Activated naive CD8-positive, alpha-beta T cell treated with anti-CD3 and anti-CD28 coated beads, Interleukin-2, amount 50 U/mL, for 24 hours (primary cell): ENCODE results near the gene PIAS4.

ENCODE experiments used
- ATAC-seq: fragments of 150-1000 bp; cut with Tn5 transposase; one replicate; pipeline ENCODE4 v1.10.0; 2021
- DNase-seq: peaks from one replicate; pipeline ENCODE4 v3.0.0; 2021
- H3K27ac Mint-ChIP-seq: one replicate; pipeline ENCODE4 v1.8.0; 2021; ENCODE audit warnings: mild to moderate bottlenecking, mixed read lengths
- H3K27me3 Mint-ChIP-seq: one replicate; pipeline ENCODE4 v1.8.0; 2021; ENCODE audit warnings: mixed read lengths
- H3K36me3 Mint-ChIP-seq: one replicate; pipeline ENCODE4 v1.8.0; 2021; ENCODE audit warnings: low read depth, mixed read lengths
- H3K4me1 Mint-ChIP-seq: one replicate; pipeline ENCODE4 v1.8.0; 2021; ENCODE audit warnings: mixed read lengths
- H3K4me3 Mint-ChIP-seq: one replicate; pipeline ENCODE4 v1.8.0; 2021; ENCODE audit warnings: mild to moderate bottlenecking, moderate library complexity, mixed read lengths
- H3K9me3 Mint-ChIP-seq: one replicate; pipeline ENCODE4 v1.8.0; 2021; ENCODE audit warnings: mixed read lengths

The PIAS4 gene

DNA sequence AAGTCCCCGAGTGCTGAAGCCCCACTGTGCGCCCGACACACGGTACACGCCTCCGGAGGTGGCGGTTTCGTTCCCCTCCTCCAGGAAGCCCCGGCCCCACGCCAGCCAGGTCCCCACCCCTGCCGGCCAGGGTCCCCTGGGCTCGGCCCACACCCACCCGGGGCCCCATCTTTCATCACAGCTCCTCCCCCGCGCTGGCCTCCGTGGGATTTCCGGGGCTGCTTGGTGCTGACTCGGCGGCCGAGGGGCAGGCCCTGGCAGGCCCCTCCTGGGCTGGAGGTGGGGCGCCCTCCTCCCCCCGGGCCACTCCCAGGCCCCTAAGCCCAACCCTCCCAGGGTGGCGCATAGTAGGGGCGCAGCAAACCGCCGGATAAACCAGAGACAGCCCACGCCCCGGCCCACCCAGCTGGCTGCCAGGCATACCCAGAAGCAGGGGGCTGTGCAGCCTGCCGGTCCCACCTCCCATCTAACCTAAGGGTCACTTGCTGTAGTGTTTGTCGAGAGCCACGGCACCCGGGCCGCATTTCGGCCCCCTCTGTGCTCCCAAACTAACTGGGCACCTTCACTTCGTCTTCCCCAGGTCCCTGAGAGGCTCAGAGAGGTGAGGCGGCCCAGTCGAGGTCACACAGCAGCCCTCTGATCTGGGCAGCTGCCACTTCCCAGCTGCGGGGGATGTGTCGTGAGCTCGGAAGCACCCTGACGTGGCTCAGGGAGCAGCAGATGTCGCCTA lies 52.5 kb downstream of the PIAS4 start:
- peak; percentile 77 for DNase-seq
- H3K4me3 Mint-ChIP-seq = peak overlapping the region; percentile 63
- H3K9me3 Mint-ChIP-seq = no peaks in the 10 kb centered on the region
- ATAC-seq = peak; percentile 33
- H3K27ac Mint-ChIP-seq = peak overlapping the region; percentile 88
- peaks cover 54% of the 10 kb centered on the region for H3K4me1 Mint-ChIP-seq
- no peaks in the 10 kb centered on the region for H3K27me3 Mint-ChIP-seq
- peaks cover 17% of the 10 kb centered on the region for H3K36me3 Mint-ChIP-seq

DNA sequence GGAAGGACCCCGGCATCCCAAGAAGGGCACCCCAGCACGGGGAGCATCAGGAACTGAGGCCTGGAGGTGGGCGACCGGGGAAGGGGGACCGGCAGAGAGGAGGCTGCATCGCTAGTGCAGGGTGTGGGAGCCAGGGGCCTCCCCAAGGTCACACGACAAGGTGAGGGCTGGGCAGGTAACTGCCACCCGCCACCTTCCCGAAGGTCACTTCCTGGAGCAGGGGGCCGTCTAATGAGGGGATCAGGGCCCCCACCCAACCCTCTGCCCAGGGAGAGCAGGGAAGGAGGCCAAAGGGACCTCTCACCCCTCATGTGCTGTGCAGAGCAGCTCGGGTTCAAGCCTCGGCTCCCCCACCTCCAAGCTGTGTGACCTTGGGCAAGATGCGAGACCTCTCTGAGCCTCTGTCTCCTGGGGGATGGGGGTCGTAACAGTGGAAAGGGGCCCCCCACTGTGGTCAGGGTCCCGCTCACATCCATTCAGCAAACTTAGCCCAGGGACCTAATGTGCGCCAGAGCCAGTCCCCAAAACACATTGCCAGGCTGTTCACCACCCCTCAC lies 53.2 kb downstream of the PIAS4 start:
- Mint-ChIP-seq H3K36me3 (peaks cover 12% of the 10 kb centered on the region), H3K9me3 (no peaks in the 10 kb centered on the region), H3K4me3 (peak overlapping the region; percentile 63), H3K4me1 (peaks cover 54% of the 10 kb centered on the region), H3K27ac (peak overlapping the region; percentile 88), H3K27me3 (no peaks in the 10 kb centered on the region)
- DNase-seq = no peak
- no peak for ATAC-seq

DNA sequence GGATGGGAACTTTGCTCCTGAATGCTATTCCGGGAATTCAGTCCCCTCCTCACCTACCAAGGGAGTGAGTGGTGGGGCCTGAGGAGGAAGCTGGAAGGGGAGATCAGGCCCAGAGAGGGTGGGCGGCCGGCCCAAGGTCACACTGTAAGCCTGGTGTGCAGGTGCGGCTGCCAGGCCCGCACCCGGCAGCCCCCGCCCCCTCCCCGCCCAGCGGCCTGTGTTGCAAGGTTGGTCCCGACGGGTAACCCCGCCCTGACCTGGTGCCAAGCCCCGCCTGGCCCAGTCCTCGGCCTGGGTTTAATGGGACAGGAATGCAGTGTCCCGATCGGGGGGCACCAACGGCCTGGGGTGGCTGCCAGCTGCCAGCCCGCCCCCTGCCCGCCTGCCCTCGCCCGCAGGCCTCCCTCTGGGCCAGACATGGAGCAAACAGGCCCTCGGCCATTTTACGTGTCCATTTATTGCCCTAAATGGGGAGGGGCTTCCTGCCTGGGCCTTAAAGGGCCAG lies 53.7 kb downstream of the PIAS4 start:
- Mint-ChIP-seq H3K4me3 (peak overlapping the region; percentile 43), H3K27me3 (no peaks in the 10 kb centered on the region), H3K4me1 (peaks cover 49% of the 10 kb centered on the region), H3K9me3 (no peaks in the 10 kb centered on the region), H3K27ac (peak overlapping the region; percentile 88), H3K36me3 (peaks cover 9% of the 10 kb centered on the region)
- no peak for DNase-seq
- ATAC-seq = no peak

DNA sequence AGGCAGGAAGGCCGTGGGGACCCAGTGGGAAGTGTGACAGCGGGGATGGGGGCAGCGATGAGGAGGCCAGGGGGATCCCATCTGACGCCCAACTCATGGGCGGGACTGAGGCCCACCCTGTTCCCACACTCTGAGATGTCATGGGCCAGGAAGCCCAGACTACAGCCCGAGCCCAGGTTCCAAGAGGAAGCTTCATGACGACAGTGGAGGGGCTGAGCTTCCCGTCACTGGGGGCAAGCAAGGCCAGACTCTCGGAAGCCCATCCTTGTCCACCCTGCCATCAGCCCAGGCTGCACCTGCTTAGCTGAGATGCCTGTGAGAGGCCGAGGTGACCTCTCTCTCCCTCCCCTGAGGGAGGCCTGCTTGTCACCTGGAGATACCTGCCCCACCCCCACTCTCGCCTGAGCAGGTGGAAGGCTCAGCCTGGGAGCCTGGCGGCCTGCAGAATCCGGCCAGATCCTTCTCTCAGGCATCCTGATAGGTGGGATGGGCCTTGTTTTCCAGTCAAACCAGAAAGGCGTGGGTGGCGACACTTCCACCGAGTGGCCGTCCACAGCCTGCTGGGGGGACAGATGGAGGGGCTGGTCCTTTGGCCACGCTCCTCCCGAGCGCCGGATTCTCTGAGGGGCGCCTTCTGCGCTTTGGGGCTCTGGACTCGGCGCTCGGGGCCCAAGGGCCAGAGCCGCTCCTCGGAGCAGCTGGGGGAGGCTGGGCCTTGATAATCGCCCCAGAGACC lies 54.3 kb downstream of the PIAS4 start:
- Mint-ChIP-seq H3K27me3 (no peaks in the 10 kb centered on the region), H3K4me1 (peaks cover 49% of the 10 kb centered on the region), H3K36me3 (peaks cover 9% of the 10 kb centered on the region), H3K4me3 (peak overlapping the region; percentile 87), H3K27ac (peak overlapping the region; percentile 35), H3K9me3 (no peaks in the 10 kb centered on the region)
- DNase-seq = no peak
- no peak for ATAC-seq

GRCh38 chr19:4062419-4063368 lies 55.2 kb downstream of the PIAS4 start:
- H3K4me1 Mint-ChIP-seq = peaks cover 44% of the 10 kb centered on the region
- no peak for ATAC-seq
- peak overlapping the region; percentile 35 for H3K27ac Mint-ChIP-seq

GRCh38 chr19:4063369-4064148 lies 56.0 kb downstream of the PIAS4 start:
- peak overlapping the region; percentile 87 for H3K4me3 Mint-ChIP-seq
- peak overlapping the region; percentile 94 for H3K27ac Mint-ChIP-seq
- H3K4me1 Mint-ChIP-seq = peaks cover 45% of the 10 kb centered on the region
- no peak for ATAC-seq
- no peaks in the 10 kb centered on the region for H3K27me3 Mint-ChIP-seq
- DNase-seq = no peak
- peaks cover 4% of the 10 kb centered on the region for H3K36me3 Mint-ChIP-seq
- H3K9me3 Mint-ChIP-seq = no peaks in the 10 kb centered on the region

More at GRCh38 chr19:4062419-4063368, 55.2 kb downstream of the PIAS4 start:
- Mint-ChIP-seq H3K9me3 (no peaks in the 10 kb centered on the region), H3K27me3 (no peaks in the 10 kb centered on the region), H3K4me3 (peak overlapping the region; percentile 87), H3K36me3 (peaks cover 5% of the 10 kb centered on the region)
- no peak for DNase-seq

DNA sequence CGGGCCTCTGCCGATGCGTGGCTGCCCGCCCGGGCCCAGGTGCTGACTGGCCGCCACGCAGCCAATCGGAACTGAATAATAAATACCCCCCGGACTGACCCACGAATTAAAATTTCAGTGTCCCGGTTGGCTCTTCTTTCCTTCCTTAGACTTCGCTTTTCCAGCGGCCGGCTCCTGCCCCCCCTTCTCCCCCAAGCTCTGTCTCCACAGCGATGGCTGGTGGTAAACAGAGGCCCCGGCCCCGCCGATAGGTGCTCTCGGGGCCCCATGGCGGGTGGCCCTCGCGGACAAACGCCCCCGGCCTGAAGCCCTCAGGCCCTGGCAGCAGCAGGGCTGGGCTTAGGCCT lies 56.6 kb downstream of the PIAS4 start:
- Mint-ChIP-seq H3K27ac (peak overlapping the region; percentile 94), H3K4me1 (peaks cover 46% of the 10 kb centered on the region), H3K4me3 (peak overlapping the region; percentile 87), H3K9me3 (no peaks in the 10 kb centered on the region), H3K27me3 (no peaks in the 10 kb centered on the region), H3K36me3 (peaks cover 4% of the 10 kb centered on the region)
- DNase-seq = no peak
- ATAC-seq = no peak

- Mint-ChIP-seq H3K4me1 (peaks cover 47% of the 10 kb centered on the region), H3K4me3 (peak overlapping the region; percentile 87), H3K27me3 (no peaks in the 10 kb centered on the region), H3K9me3 (no peaks in the 10 kb centered on the region), H3K36me3 (peaks cover 4% of the 10 kb centered on the region), H3K27ac (peak overlapping the region; percentile 94)
- no peak for ATAC-seq
- DNase-seq = peak; percentile 55
These were observed 57.1 kb downstream of the PIAS4 start for GRCh38 chr19:4064496-4065260.

- peak; percentile 81 for ATAC-seq
- no peaks in the 10 kb centered on the region for H3K27me3 Mint-ChIP-seq
- H3K36me3 Mint-ChIP-seq = peaks cover 4% of the 10 kb centered on the region
- DNase-seq = peak; percentile 97
- no peaks in the 10 kb centered on the region for H3K9me3 Mint-ChIP-seq
- peak overlapping the region; percentile 26 for H3K4me3 Mint-ChIP-seq
- peaks cover 44% of the 10 kb centered on the region for H3K4me1 Mint-ChIP-seq
- H3K27ac Mint-ChIP-seq = no peak overlapping the region
These were observed 58.1 kb downstream of the PIAS4 start for GRCh38 chr19:4065430-4066175.

- H3K4me3 Mint-ChIP-seq = peak overlapping the region; percentile 26
- H3K36me3 Mint-ChIP-seq = peaks cover 4% of the 10 kb centered on the region
- no peaks in the 10 kb centered on the region for H3K27me3 Mint-ChIP-seq
- H3K27ac Mint-ChIP-seq = no peak overlapping the region
- peaks cover 39% of the 10 kb centered on the region for H3K4me1 Mint-ChIP-seq
- ATAC-seq (no peak), DNase-seq (peak; percentile 54)
- no peaks in the 10 kb centered on the region for H3K9me3 Mint-ChIP-seq
These were observed 58.7 kb downstream of the PIAS4 start for GRCh38 chr19:4066176-4066606.

DNA sequence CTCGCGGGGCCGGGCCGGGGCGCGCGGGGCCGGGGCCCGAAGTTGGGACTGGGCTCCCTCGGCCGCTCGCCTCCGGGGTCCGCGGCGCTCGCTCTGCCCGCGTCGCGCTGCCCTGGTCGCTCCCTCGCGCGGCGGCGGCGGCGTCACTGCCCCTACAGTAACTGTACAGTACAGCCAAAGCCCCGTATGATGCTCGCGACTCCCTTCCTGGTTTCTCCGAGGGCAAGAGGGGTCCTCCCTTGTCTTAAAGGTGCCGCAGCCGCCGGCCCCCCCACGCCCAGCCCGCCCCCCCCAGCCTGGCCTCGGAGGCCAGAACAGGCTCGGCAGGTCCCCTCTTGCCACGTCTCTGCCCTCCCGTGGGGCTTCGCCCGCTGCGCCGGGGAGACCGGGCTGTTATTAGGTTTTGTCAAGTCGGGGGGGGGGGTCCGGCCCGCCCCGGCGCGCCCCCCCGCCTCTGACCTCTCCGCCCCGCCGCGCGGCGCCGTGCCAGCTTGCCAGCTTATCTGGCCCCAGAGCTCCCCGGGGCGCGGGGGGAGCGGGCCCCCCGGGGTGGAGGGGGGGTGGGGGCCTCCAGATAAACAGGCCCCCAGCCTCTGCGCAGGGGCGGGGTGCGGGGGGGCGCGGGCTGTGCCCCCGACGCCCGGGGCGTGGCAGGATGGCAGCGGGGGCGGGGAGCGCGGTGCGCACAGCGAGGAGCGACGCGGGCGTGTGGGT lies 59.3 kb downstream of the PIAS4 start, which contains the start of gene ZBTB7A:
TSS of gene ZBTB7A (minus strand) at position 218 of the 714 bp plus-strand sequence. CDS start 11,667 bp downstream, outside the sequence.
- peak within 1 kb of the TSS; percentile 69 for H3K27ac Mint-ChIP-seq
- H3K27me3 Mint-ChIP-seq = no peaks in the 10 kb centered on the region
- H3K4me1 Mint-ChIP-seq = peaks cover 36% of the 10 kb centered on the region
- peaks cover 4% of the 10 kb centered on the region for H3K36me3 Mint-ChIP-seq
- DNase-seq (peak; percentile 80), ATAC-seq (peak; percentile 49)
- peak within 1 kb of the TSS; percentile 77 for H3K4me3 Mint-ChIP-seq
- H3K9me3 Mint-ChIP-seq = no peaks in the 10 kb centered on the region
